ENCODE results near the gene ROS1.

ROS1 gene

DNA sequence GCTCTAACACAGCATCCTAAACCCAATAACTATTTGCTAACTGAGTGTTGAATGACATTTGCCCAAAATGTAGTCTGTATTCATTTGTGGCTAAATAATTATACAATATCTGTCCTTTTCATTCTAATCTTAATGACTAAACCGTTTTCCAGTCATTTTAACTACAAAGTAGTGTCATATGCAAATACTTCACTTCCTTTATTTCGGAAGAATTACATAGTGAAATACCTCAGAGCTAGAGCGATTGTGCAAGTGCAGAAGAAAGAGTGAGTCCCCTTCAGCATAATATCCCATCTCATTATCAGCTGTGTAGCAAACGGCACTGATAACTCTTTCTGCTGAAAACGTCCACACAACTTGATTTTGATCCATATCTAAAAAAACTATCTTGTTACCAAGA lies 66.2 kb downstream of the ROS1 start:
- WGBS: 64% methylated on average over 3 of the region's 5 CpGs
- H3K36me3 ChIP-seq (ENCODE audit: control insufficient read depth in 1 of 2, insufficient read depth in 2 of 2, low read depth in 1 of 2, low read length in 2 of 2): no peaks in the 10 kb centered on the region
- no peak overlapping the region for H3K14ac ChIP-seq (ENCODE audit: low read length in 2 of 2)
- H3K18ac ChIP-seq (ENCODE audit: low read depth in 1 of 2, low read length in 2 of 2): no peak overlapping the region
- H2AK5ac ChIP-seq (ENCODE audit: low read length, severe bottlenecking): no peak overlapping the region
- H3K4me1 ChIP-seq (ENCODE audit: control insufficient read depth, insufficient read depth, low read depth, low read length): no peaks in the 10 kb centered on the region
- no peak overlapping the region for H3K4me2 ChIP-seq (ENCODE audit: low read length, poor library complexity, severe bottlenecking)
- no peak overlapping the region for H4K91ac ChIP-seq (ENCODE audit: low read length)
- H3K9ac ChIP-seq (ENCODE audit: low read length): no peak overlapping the region
- no peak overlapping the region for H2BK12ac ChIP-seq (ENCODE audit: low read length in 2 of 2)
- H2BK120ac ChIP-seq (ENCODE audit: low read depth, low read length): no peak overlapping the region
- H3K4ac ChIP-seq (ENCODE audit: low read depth in 1 of 2, low read length in 2 of 2): no peak overlapping the region
- H2AFZ ChIP-seq (ENCODE audit: low read depth, low read length): no peak overlapping the region
- H3K27ac ChIP-seq (ENCODE audit: low read length, poor library complexity, severe bottlenecking): no peak overlapping the region
- no peak overlapping the region for H3K23ac ChIP-seq (ENCODE audit: low read length in 2 of 2)
- no peak overlapping the region for H2BK5ac ChIP-seq (ENCODE audit: low read depth, low read length, poor library complexity, severe bottlenecking)
- no peak overlapping the region for H4K8ac ChIP-seq (ENCODE audit: low read length)
- no peak overlapping the region for H3K4me3 ChIP-seq (ENCODE audit: insufficient read depth in 1 of 2, low read depth in 1 of 2, low read length in 2 of 2)
- H3K79me1 ChIP-seq (replicated peaks; ENCODE audit: low read length, poor library complexity, severe bottlenecking): no peaks in the 10 kb centered on the region
- no peak overlapping the region for H2BK15ac ChIP-seq (ENCODE audit: low read depth, poor library complexity, severe bottlenecking)
- DNase-seq: no peak
- no peaks in the 10 kb centered on the region for H3K27me3 ChIP-seq (ENCODE audit: control insufficient read depth in 1 of 2, insufficient read depth in 1 of 2, low read length in 2 of 2)
- no peaks in the 10 kb centered on the region for H3K9me3 ChIP-seq (ENCODE audit: control insufficient read depth, low read length)

DNA sequence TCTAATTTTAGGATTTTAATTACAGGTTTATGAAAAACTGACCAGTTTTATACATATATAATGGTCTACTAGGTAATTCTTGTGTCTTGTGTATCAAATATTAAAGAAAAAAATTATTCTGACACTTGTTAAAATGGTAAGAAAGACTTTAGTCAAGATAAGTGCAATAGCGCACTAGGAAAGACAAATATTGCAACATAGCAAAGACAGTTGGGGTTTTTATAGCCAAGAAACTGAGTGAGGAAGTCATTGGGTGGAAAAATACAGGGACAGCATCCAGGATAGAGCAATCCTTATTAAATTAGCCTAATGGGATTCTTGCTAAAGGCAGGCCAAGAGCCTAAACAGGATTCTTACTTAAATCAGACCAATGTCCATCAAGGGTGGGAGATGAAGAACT lies 71.1 kb downstream of the ROS1 start:
- no peak overlapping the region for H4K91ac ChIP-seq (ENCODE audit: low read length)
- H3K9ac ChIP-seq (ENCODE audit: low read length): no peak overlapping the region
- H3K27me3 ChIP-seq (ENCODE audit: control insufficient read depth in 1 of 2, insufficient read depth in 1 of 2, low read length in 2 of 2): no peaks in the 10 kb centered on the region
- no peak overlapping the region for H2AFZ ChIP-seq (ENCODE audit: low read depth, low read length)
- no peaks in the 10 kb centered on the region for H3K79me1 ChIP-seq (replicated peaks; ENCODE audit: low read length, poor library complexity, severe bottlenecking)
- no peak overlapping the region for H2BK15ac ChIP-seq (ENCODE audit: low read depth, poor library complexity, severe bottlenecking)
- no peak overlapping the region for H2BK120ac ChIP-seq (ENCODE audit: low read depth, low read length)
- H4K8ac ChIP-seq (ENCODE audit: low read length): no peak overlapping the region
- H3K14ac ChIP-seq (ENCODE audit: low read length in 2 of 2): no peak overlapping the region
- H3K23ac ChIP-seq (ENCODE audit: low read length in 2 of 2): no peak overlapping the region
- no peak overlapping the region for H3K27ac ChIP-seq (ENCODE audit: low read length, poor library complexity, severe bottlenecking)
- no peak overlapping the region for H2BK5ac ChIP-seq (ENCODE audit: low read depth, low read length, poor library complexity, severe bottlenecking)
- no peak overlapping the region for H3K4ac ChIP-seq (ENCODE audit: low read depth in 1 of 2, low read length in 2 of 2)
- H3K36me3 ChIP-seq (ENCODE audit: control insufficient read depth in 1 of 2, insufficient read depth in 2 of 2, low read depth in 1 of 2, low read length in 2 of 2): no peaks in the 10 kb centered on the region
- no peak overlapping the region for H3K18ac ChIP-seq (ENCODE audit: low read depth in 1 of 2, low read length in 2 of 2)
- no peak overlapping the region for H3K4me3 ChIP-seq (ENCODE audit: insufficient read depth in 1 of 2, low read depth in 1 of 2, low read length in 2 of 2)
- no peak overlapping the region for H3K4me2 ChIP-seq (ENCODE audit: low read length, poor library complexity, severe bottlenecking)
- no peaks in the 10 kb centered on the region for H3K9me3 ChIP-seq (ENCODE audit: control insufficient read depth, low read length)
- 100% methylated on average over 1 of the region's 1 CpG for WGBS
- H2AK5ac ChIP-seq (ENCODE audit: low read length, severe bottlenecking): no peak overlapping the region
- H3K4me1 ChIP-seq (ENCODE audit: control insufficient read depth, insufficient read depth, low read depth, low read length): no peaks in the 10 kb centered on the region
- H2BK12ac ChIP-seq (ENCODE audit: low read length in 2 of 2): no peak overlapping the region
- DNase-seq: no peak

DNA sequence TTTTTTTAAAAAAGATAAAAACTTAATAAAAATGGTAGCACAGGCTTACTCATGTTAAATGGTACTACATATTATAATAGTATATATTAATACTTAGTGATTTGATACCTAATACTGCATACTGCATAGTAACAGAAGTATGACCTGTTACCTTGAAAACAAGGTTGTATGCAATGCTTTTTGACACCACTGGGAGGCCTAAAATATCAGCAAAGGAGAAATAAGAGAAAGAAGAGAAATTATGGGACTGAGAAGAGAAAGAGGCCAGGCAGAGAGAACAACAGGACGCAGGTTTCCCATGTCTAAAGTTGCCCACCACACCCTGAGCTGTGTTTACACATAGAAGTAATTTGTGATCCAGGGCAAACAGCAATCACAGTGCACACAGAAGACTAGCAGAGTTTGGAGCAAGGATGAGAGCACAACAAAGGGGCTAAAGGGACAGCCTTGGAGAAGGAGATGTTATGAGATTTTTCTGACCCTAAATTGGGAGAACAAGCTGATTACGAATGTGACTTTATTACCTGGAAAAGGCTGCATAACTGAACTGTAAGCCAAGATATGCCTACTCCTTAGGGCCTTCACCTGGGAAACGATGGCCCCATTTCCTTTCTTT lies 73.2 kb downstream of the ROS1 start:
- WGBS: 67% methylated on average over 3 of the region's 3 CpGs
- peak; percentile 28 for DNase-seq

DNA sequence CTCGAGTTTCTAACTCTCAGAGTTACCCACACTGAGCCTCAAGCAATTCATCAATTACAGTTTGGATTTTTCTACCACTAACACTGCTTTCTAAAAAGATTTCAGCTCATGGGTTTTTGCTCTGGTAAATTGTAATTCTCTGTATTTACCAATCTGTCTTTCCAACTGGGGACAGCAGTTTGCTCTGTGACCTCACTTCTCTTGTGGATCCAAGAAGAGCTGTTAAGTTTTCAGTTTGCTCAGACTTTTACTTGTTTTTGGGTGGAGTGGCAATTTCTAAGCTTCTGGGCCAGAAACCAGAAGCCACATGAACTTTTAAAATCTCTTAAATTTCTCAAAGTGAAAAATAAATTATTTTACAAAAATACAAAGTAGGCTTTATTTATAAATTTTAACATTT lies 74.2 kb downstream of the ROS1 start:
- no peak overlapping the region for H2BK15ac ChIP-seq (ENCODE audit: low read depth, poor library complexity, severe bottlenecking)
- no peaks in the 10 kb centered on the region for H3K36me3 ChIP-seq (ENCODE audit: control insufficient read depth in 1 of 2, insufficient read depth in 2 of 2, low read depth in 1 of 2, low read length in 2 of 2)
- H3K27ac ChIP-seq (ENCODE audit: low read length, poor library complexity, severe bottlenecking): no peak overlapping the region
- no peaks in the 10 kb centered on the region for H3K27me3 ChIP-seq (ENCODE audit: control insufficient read depth in 1 of 2, insufficient read depth in 1 of 2, low read length in 2 of 2)
- H3K23ac ChIP-seq (ENCODE audit: low read length in 2 of 2): no peak overlapping the region
- H3K18ac ChIP-seq (ENCODE audit: low read depth in 1 of 2, low read length in 2 of 2): no peak overlapping the region
- no peak overlapping the region for H2BK12ac ChIP-seq (ENCODE audit: low read length in 2 of 2)
- no peaks in the 10 kb centered on the region for H3K4me1 ChIP-seq (ENCODE audit: control insufficient read depth, insufficient read depth, low read depth, low read length)
- H2BK5ac ChIP-seq (ENCODE audit: low read depth, low read length, poor library complexity, severe bottlenecking): no peak overlapping the region
- DNase-seq: no peak
- WGBS: 60% methylated on average over 1 of the region's 1 CpG
- no peak overlapping the region for H3K4ac ChIP-seq (ENCODE audit: low read depth in 1 of 2, low read length in 2 of 2)
- peak overlapping the region; percentile 16 for H3K9ac ChIP-seq (ENCODE audit: low read length)
- no peak overlapping the region for H3K14ac ChIP-seq (ENCODE audit: low read length in 2 of 2)
- no peak overlapping the region for H4K8ac ChIP-seq (ENCODE audit: low read length)
- H2BK120ac ChIP-seq (ENCODE audit: low read depth, low read length): no peak overlapping the region
- no peak overlapping the region for H2AFZ ChIP-seq (ENCODE audit: low read depth, low read length)
- no peak overlapping the region for H3K4me3 ChIP-seq (ENCODE audit: insufficient read depth in 1 of 2, low read depth in 1 of 2, low read length in 2 of 2)
- no peak overlapping the region for H4K91ac ChIP-seq (ENCODE audit: low read length)
- H3K4me2 ChIP-seq (ENCODE audit: low read length, poor library complexity, severe bottlenecking): no peak overlapping the region
- H2AK5ac ChIP-seq (ENCODE audit: low read length, severe bottlenecking): no peak overlapping the region
- H3K9me3 ChIP-seq (ENCODE audit: control insufficient read depth, low read length): no peaks in the 10 kb centered on the region
- no peaks in the 10 kb centered on the region for H3K79me1 ChIP-seq (replicated peaks; ENCODE audit: low read length, poor library complexity, severe bottlenecking)

More for the DNA sequence above, 73.2 kb downstream of the ROS1 start:
- Histone ChIP-seq H2AFZ (ENCODE audit: low read depth, low read length) (no peak overlapping the region), H3K14ac (ENCODE audit: low read length in 2 of 2) (no peak overlapping the region), H3K79me1 (replicated peaks; ENCODE audit: low read length, poor library complexity, severe bottlenecking) (no peaks in the 10 kb centered on the region), H2AK5ac (ENCODE audit: low read length, severe bottlenecking) (no peak overlapping the region), H3K36me3 (ENCODE audit: control insufficient read depth in 1 of 2, insufficient read depth in 2 of 2, low read depth in 1 of 2, low read length in 2 of 2) (no peaks in the 10 kb centered on the region), H2BK5ac (ENCODE audit: low read depth, low read length, poor library complexity, severe bottlenecking) (no peak overlapping the region), H3K4me3 (ENCODE audit: insufficient read depth in 1 of 2, low read depth in 1 of 2, low read length in 2 of 2) (no peak overlapping the region), H3K9ac (ENCODE audit: low read length) (no peak overlapping the region), H3K27ac (ENCODE audit: low read length, poor library complexity, severe bottlenecking) (no peak overlapping the region), H2BK120ac (ENCODE audit: low read depth, low read length) (no peak overlapping the region), H3K23ac (ENCODE audit: low read length in 2 of 2) (no peak overlapping the region), H3K27me3 (ENCODE audit: control insufficient read depth in 1 of 2, insufficient read depth in 1 of 2, low read length in 2 of 2) (no peaks in the 10 kb centered on the region), H3K4me2 (ENCODE audit: low read length, poor library complexity, severe bottlenecking) (no peak overlapping the region), H3K4ac (ENCODE audit: low read depth in 1 of 2, low read length in 2 of 2) (no peak overlapping the region), H3K4me1 (ENCODE audit: control insufficient read depth, insufficient read depth, low read depth, low read length) (no peaks in the 10 kb centered on the region), H3K9me3 (ENCODE audit: control insufficient read depth, low read length) (no peaks in the 10 kb centered on the region), H3K18ac (ENCODE audit: low read depth in 1 of 2, low read length in 2 of 2) (no peak overlapping the region), H4K91ac (ENCODE audit: low read length) (no peak overlapping the region), H2BK12ac (ENCODE audit: low read length in 2 of 2) (no peak overlapping the region), H2BK15ac (ENCODE audit: low read depth, poor library complexity, severe bottlenecking) (no peak overlapping the region), H4K8ac (ENCODE audit: low read length) (no peak overlapping the region)
